NCI-H510A treated with DMSO at 0.1 percent for 48 hours (cell line): ENCODE measurements around the gene CAMTA1.
"Not testable (repeated sequence)": the region's sequence is repeated elsewhere in the genome, so short reads cannot be mapped to it uniquely, and the experiment has no call there.

Experiments used
- DNase-seq: peaks from one replicate; lab custom pipeline; 2025; lab: John Stamatoyannopoulos, UW

CAMTA1 gene, protein sequence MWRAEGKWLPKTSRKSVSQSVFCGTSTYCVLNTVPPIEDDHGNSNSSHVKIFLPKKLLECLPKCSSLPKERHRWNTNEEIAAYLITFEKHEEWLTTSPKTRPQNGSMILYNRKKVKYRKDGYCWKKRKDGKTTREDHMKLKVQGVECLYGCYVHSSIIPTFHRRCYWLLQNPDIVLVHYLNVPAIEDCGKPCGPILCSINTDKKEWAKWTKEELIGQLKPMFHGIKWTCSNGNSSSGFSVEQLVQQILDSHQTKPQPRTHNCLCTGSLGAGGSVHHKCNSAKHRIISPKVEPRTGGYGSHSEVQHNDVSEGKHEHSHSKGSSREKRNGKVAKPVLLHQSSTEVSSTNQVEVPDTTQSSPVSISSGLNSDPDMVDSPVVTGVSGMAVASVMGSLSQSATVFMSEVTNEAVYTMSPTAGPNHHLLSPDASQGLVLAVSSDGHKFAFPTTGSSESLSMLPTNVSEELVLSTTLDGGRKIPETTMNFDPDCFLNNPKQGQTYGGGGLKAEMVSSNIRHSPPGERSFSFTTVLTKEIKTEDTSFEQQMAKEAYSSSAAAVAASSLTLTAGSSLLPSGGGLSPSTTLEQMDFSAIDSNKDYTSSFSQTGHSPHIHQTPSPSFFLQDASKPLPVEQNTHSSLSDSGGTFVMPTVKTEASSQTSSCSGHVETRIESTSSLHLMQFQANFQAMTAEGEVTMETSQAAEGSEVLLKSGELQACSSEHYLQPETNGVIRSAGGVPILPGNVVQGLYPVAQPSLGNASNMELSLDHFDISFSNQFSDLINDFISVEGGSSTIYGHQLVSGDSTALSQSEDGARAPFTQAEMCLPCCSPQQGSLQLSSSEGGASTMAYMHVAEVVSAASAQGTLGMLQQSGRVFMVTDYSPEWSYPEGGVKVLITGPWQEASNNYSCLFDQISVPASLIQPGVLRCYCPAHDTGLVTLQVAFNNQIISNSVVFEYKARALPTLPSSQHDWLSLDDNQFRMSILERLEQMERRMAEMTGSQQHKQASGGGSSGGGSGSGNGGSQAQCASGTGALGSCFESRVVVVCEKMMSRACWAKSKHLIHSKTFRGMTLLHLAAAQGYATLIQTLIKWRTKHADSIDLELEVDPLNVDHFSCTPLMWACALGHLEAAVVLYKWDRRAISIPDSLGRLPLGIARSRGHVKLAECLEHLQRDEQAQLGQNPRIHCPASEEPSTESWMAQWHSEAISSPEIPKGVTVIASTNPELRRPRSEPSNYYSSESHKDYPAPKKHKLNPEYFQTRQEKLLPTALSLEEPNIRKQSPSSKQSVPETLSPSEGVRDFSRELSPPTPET (N-terminal part only)

DNA sequence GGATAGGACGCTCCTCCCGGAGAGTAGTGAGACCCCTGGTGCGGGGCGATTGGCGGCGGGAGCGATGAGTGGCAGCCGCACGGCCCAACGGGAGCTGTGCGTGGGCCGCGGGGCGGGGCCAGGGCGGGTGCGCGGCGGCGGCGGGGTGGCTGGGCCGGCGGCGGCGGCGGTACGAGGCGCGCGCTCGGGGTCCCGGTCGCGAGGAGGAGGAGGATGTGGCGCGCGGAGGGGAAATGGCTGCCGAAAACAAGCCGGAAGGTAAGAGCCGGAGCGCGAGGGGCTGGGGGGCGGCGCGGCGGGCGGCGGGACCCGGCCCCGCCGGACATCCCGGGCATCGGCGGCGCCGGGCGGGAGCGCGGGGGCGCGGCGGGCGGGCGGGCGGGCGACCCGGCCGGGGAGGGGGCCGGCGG, at the start of gene CAMTA1:
Gene CAMTA1 (plus strand): TSS at position 137 of the 410 bp plus-strand sequence. CDS start 77 bp downstream, at position 214.
- no peak for DNase-seq

GRCh38 chr1:6738987-6739676, 46.1 kb upstream of the CAMTA1 start:
- no peak for DNase-seq

DNA sequence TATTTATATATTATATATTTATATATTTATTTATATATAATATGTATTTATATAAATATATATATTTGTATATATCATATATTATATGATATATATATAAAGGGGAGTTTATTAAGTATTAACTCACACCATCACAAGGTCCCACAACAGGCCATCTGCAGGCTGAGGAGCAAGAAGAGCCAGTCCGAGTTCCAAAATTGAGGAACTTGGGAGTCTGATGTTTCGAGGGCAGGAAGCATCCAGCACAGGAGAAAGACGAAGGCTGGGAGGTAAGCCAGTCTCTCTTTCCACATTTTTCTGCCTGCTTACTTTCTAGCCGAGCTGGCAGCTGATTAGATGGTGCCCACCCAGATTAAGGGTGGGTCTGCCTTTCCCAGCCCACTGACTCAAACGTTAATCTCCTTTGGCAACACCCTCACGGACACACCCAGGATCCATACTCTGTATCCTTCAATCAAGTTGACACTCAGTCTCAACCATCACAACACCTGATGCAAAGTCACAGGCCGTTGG, 42.5 kb upstream of the CAMTA1 start:
- DNase-seq = not testable (repeated sequence)

DNA sequence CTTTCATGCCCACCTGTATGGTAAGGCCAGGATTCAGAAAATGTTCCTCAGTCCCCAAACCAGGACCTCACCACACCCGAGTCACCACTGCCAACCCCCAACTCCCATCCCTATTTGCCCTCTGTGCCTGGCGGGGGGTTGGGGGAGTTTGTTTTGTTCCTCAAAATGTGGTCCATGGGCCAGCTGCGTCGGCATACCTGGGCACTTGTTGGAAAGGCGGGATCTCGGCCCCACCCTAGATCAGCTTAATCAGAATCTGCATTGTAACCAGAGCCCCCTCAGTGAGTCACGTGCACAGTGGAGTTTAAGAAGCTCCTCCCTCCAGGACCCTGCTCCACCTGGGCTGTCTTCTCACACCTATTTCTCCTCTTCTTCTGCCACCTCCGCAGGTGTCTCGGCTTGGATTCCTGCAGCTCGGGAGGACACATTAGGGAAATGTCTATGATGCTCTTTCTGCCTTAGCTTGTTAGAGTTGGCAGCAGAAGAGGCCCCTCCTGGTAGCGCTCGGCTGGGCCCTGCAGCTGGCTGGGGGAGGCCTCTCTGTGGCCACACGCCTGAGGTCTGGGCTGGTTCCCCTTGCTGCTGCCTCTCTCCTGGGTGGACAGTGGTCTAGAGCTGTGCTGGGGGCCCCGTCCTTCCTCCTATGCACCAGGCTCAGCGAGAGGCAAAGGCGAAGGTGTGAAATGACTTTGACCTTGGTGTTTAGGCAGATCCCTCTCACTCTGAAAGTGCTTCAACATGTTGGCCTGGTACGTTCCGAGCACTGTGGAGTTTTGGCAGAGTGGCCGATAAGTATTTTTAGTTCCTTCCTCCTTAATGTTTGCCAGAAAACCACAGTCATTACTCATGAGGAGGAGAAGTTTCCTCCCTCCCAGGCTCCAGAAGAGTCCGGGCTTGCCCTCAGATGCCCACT, 41.8 kb upstream of the CAMTA1 start:
- no peak for DNase-seq

GRCh38 chr1:6745073-6745472, 40.2 kb upstream of the CAMTA1 start:
- DNase-seq = no peak

- DNase-seq = no peak
These were observed 37.6 kb upstream of the CAMTA1 start for GRCh38 chr1:6747674-6748073.

DNA sequence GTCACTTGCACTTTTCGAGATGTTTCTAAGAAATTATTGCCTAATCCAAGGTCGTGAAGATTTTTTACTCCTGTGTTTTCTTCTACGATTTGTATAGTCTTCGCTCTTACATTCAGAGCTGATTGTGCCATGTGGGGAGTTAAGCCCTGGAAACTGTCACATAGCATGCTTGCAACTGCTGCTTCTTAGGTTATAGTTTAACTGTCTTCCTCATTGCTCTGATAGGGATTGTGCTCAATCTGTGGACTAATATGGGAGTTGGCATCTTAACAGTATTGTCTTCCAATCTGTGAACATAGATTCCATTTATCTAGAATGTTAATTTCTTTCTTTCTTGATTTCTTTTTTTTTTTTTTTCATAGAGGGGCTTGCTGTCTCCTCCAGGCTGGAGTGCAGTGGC, 34.8 kb upstream of the CAMTA1 start:
- no peak for DNase-seq

GRCh38 chr1:6753320-6754140, 31.7 kb upstream of the CAMTA1 start:
- no peak for DNase-seq

- no peak for DNase-seq
These were observed 28.8 kb upstream of the CAMTA1 start for GRCh38 chr1:6756457-6756856.

- DNase-seq = no peak
These were observed 27.4 kb upstream of the CAMTA1 start for GRCh38 chr1:6757719-6758435.

- DNase-seq = no peak
These were observed 24.0 kb upstream of the CAMTA1 start for GRCh38 chr1:6761196-6761737.

DNA sequence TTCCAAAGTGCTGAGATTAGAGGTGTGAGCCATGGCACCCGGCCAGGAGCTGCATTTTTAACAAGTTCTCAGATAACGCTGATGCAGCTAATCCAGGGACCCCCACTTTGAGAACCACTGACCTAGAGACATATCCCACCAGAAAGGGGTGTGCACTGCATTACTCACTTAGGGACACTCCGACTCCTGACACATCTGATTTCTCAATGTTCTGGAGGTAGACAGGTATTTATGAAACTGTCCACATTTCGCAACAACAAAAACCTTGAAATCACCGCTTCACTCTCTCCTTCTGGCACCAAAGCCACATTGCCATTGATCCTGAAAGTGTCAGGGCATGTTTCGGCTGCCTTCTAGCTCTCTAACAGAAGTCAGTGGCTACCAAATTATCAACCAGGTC, 23.2 kb upstream of the CAMTA1 start:
- DNase-seq = no peak

GRCh38 chr1:6770751-6771440, 14.4 kb upstream of the CAMTA1 start:
- DNase-seq = no peak

DNA sequence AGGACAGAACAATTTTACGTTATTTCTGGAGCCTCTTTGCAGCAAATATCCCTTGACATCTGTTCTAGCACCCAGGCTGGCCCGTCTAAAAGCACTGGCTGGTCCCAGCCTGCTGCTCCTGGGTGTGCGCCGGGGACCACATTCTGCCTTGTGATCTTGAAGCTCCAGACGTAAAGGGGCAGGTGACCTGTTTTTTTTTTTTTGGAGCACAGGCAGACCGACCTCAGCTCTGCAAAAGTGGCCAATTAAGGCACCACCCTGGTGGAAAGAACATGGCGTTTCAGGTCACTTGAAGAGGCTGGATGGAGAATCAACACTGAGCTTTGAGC, 13.8 kb upstream of the CAMTA1 start:
- no peak for DNase-seq

DNA sequence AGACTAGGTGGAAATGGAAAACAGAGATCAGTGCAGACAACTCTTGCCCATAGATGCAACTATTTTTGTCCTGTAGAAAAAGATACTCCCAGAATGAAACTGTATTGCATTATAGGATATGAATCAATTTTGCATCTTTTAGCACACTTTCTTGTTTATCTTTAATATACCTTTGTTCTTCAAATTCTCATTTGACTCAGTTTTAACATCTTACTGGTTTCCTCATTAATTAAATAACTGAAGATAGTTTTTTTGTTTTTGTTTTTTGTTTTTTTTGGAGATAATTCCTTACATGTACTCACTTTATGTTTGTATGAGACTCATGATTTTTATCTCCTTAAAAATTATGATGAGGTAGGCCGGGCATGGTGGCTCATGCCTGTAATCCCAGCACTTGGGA, 10.9 kb upstream of the CAMTA1 start:
- no peak for DNase-seq

DNA sequence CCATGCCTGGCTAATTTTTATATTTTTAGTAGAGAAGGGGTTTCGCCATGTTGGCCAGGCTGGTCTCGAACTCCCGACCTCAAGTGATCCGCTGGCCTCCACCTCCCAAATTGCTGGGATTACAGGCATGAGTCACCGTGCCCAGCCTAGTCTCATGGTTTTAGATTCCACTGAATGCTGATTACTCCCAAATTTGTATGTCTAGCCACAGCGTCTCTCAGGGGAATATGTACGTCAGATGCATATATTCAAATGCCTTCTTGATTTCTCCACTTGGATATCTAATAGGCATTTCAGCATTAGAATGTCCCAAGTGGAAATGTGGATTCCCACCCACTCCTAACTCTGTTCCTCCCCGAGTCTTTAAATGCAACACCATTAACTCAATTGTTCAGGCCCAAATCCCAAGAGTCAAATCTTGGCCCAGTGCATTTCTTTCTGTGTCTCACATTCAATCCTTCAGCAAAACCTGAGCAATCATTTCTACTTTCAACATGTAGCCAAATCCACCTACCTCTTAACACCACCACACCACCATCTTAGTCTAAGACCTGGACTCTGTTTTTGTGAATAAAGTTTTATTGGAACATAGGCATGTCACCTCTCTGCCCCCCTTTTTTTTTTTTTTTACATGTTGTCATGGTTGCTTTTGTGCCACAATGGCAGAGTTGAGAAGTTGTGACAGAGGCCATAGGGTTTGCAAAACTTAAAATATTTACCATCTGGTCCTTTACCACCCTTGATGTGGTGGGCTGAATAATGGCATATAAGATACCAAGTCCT, 9.8 kb upstream of the CAMTA1 start:
- no peak for DNase-seq

- DNase-seq = no peak
These were observed 8.9 kb upstream of the CAMTA1 start for GRCh38 chr1:6776389-6776788.
